Measurements from ENCODE around the gene NUDT15.

The NUDT15 gene

DNA sequence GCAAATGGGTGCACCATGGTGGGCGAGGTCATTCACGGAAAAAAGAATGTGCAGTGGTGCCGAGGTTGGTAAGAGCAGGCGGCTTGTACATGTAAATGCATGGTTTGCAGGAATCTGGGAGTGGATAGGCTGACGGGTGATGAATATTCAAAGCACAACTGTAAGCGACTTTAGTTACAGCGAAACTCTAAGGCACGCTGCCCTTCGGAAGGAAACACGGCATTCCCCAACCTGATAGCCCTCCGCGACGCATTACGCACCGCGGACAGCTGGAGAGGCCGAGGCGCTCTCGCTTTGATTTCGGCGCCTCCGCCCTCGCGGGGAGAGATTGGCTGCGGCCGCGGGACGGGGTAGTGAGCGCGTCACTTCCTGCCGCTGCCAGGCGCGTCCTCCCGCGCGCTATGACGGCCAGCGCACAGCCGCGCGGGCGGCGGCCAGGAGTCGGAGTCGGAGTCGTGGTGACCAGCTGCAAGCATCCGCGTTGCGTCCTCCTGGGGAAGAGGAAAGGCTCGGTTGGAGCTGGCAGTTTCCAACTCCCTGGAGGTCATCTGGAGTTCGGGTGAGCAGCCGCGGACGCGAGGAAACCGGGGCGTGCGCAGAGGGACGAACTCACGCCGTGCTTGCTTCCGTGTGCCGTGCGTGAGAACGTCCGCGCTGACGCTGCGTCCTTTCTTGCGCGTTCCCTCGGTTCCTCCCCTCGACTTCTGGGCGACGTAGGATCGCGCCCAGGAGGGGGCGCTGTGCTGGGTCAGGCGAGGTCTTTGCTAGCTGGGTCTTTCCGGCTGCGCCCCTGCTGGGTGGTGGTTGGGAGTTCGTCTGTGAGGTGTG, at the start of gene NUDT15:
TSS of gene NUDT15 (plus strand) at position 381 of the 828 bp plus-strand sequence. CDS start at position 402, 21 bp downstream.
- peak within 1 kb of the TSS; percentile 42 to 73 (median 58) for H3K4me3 ChIP-seq
- H3K27ac ChIP-seq = peak within 1 kb of the TSS; percentile 77 to 99 (median 96)

- no peak overlapping the region for H3K4me3 ChIP-seq
- no peak overlapping the region for H3K27ac ChIP-seq
Observed at GRCh38 chr13:47990427-47990826, 47.1 kb upstream of the NUDT15 start.

DNA sequence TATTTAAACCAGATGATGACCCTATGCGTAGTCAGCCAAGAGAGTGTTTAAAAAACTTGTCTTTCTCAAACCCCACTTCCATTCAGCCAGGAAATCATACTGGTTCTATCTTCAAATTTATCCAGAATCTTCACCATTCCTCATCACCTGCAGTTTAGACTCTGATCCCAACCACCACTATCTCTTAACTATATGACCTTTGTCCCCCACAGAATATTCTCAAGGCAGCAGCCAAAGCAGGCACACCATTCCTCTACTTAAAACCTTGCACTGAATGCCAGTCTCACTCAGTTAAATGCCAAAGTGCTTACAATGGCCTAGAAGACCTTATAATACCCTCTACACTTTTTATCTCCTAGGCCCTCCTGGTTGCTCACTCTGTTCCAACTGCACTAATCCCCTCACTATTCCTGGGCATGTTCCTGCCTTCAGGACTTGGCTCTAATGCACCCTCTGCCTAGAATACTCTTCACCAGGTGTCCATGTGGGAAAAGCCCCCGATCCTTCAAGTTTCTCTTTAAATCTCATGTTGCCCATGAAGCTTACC, 46.5 kb upstream of the NUDT15 start:
- Histone ChIP-seq H3K4me3 (no peak overlapping the region), H3K27ac (no peak overlapping the region)

- H3K4me3 ChIP-seq = no peak overlapping the region
- no peak overlapping the region for H3K27ac ChIP-seq
Observed at GRCh38 chr13:47991859-47992258, 45.7 kb upstream of the NUDT15 start.

DNA sequence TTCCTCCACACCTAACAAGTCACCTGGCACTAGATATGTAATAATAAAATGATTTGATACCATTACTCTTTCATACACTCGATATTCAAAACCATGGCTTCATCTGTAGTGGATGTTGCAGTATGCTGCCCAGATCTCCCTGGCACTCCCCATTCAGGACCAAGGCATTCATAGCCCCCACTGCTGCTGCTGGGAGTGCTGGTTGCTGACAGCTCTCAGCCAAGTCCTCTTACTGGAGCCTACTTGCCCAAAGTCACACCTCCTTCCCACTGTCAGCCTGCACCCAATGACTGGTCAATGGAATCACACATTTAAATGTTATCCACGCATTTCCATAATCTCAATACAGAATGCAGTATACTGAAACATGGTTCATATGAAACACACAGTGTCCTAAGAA, 40.1 kb upstream of the NUDT15 start:
- H3K4me3 ChIP-seq = no peak overlapping the region
- H3K27ac ChIP-seq = no peak overlapping the region

DNA sequence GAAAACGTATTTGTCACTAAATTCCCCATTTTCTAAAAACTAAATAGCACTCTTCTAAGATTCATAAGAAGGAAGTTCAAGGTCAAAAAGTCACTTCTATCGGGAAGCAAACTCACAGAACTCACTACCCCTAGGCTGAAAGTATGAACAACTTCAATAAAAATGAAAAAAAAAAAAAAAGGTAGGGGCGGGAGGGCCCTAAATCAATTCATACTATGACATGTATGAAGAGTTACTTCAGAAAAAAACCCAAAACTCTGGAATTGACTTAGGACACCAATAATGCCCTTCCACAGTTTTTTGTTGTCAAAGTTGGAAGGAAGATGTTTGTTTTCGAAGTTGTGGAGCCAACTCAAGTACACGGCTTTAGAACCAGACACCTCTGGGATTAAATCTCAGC, 37.6 kb upstream of the NUDT15 start:
- Histone ChIP-seq H3K27ac (peak overlapping the region in 3 of 21 experiments; percentile 89 to 95 (median 89)), H3K4me3 (peak overlapping the region in 6 of 7 experiments; percentile 68 to 99 (median 92))

- H3K4me3 ChIP-seq = peak overlapping the region; percentile 68 to 99 (median 95)
- peak overlapping the region; percentile 43 to 95 (median 85) for H3K27ac ChIP-seq
Observed at GRCh38 chr13:48000559-48001113, 36.9 kb upstream of the NUDT15 start.

- H3K27ac ChIP-seq = peak within 1 kb of the TSS; percentile 43 to 95 (median 85)
- peak within 1 kb of the TSS; percentile 68 to 99 (median 95) for H3K4me3 ChIP-seq
Observed at GRCh38 chr13:48001114-48001881, 36.2 kb upstream of the NUDT15 start, which contains the start of gene SUCLA2. Gene SUCLA2 (minus strand): TSS chr13:48001273. CDS start chr13:48001269, 4 bp downstream.

- Histone ChIP-seq H3K4me3 (peak overlapping the region in 4 of 7 experiments; percentile 90 to 99 (median 98)), H3K27ac (peak overlapping the region in 7 of 21 experiments; percentile 36 to 90 (median 88))
Observed at GRCh38 chr13:48001999-48002398, 35.5 kb upstream of the NUDT15 start.

- H3K4me3 ChIP-seq = no peak overlapping the region
Observed at GRCh38 chr13:48004201-48004600, 33.3 kb upstream of the NUDT15 start.

GRCh38 chr13:48006396-48006795, 31.1 kb upstream of the NUDT15 start:
- Histone ChIP-seq H3K4me3 (no peak overlapping the region), H3K27ac (no peak overlapping the region)

More at GRCh38 chr13:48004201-48004600, 33.3 kb upstream of the NUDT15 start:
- no peak overlapping the region for H3K27ac ChIP-seq

DNA sequence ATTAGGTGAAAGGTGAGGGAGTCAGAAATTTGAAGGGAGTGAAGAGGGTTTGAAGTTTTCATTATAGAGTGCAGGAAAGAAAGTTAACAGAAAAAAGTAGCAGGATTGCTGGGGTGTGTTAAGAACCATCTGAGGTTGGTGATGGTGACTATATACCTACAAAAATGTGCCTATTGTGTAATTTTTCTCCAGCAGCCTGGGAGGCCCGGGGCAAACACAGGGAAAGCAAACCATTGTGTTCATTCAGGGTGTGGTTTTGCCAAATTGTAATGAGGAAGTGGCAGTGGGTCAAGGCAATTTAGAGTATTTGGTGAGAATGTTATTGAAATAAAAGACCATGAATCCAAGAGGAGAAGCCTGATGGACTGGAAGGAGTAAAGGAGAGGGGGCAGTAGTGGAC, 28.2 kb upstream of the NUDT15 start:
- Histone ChIP-seq H3K4me3 (no peak overlapping the region), H3K27ac (peak overlapping the region in 6 of 21 experiments; percentile 1 to 58 (median 20))

- Histone ChIP-seq H3K4me3 (no peak overlapping the region), H3K27ac (no peak overlapping the region)
Observed at GRCh38 chr13:48010698-48011097, 26.8 kb upstream of the NUDT15 start.

DNA sequence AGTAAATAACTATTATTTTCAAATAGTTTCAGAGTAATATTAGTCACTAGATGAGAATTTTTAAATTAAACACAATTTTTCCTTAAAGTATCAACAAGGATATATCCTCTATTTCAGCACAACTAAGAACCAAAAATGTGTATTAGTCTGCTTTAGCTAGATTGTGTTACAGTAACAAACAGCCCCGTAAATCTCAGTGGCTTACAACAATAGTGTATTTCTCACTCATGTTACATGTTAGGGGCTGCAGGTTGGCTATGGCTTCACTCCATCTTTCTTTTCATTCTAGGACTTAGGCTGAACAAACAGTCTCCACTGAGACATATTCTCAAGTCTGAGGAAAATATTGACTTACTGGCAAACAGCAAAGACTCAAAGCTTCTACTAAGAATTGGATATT, 24.9 kb upstream of the NUDT15 start:
- no peak overlapping the region for H3K27ac ChIP-seq
- H3K4me3 ChIP-seq = no peak overlapping the region

- Histone ChIP-seq H3K27ac (no peak overlapping the region), H3K4me3 (no peak overlapping the region)
Observed at GRCh38 chr13:48014359-48014758, 23.2 kb upstream of the NUDT15 start.

GRCh38 chr13:48018637-48019036, 18.9 kb upstream of the NUDT15 start:
- no peak overlapping the region for H3K27ac ChIP-seq
- no peak overlapping the region for H3K4me3 ChIP-seq

GRCh38 chr13:48019796-48020195, 17.7 kb upstream of the NUDT15 start:
- no peak overlapping the region for H3K27ac ChIP-seq
- H3K4me3 ChIP-seq = no peak overlapping the region

DNA sequence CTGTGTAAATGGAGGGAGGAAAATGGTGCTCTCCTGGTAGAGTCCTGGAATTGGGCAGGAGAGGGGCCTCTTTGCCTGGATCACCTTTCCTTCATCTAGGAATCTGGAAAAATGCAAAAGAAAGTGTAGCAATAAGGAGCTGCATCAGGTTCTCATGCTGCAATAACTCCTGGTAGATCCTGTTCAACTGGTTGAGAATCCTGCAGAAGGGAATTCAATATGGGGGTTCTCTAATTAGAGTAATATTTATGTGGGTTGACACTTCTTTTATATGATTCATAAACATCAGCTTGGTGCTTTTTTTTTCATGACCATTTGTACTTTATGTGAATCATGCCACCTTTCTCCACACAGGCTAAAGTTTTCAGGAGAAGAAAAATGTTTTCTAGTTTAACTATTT, 9.5 kb upstream of the NUDT15 start:
- H3K27ac ChIP-seq = peak overlapping the region in 3 of 21 experiments; percentile 23 to 38 (median 24)
- H3K4me3 ChIP-seq = no peak overlapping the region

DNA sequence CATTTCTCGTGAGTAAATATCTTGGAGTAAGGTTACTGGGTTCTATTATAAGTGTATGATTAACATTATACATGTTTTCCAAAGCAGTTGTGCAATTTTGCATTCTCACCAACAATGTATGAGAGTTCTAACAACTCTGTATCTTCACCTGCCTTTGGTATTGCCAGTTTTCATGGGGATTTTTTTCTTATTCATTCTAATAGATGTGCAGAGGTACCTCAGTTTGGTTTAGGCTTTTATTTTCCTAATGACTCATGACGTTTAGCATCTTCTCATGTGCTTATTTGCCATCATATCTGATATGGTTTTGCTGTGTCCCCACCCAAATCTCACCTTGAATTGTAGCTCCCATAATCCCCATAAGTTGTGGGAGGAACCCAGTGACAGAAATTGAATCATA, 7.7 kb upstream of the NUDT15 start:
- Histone ChIP-seq H3K27ac (no peak overlapping the region), H3K4me3 (no peak overlapping the region)

DNA sequence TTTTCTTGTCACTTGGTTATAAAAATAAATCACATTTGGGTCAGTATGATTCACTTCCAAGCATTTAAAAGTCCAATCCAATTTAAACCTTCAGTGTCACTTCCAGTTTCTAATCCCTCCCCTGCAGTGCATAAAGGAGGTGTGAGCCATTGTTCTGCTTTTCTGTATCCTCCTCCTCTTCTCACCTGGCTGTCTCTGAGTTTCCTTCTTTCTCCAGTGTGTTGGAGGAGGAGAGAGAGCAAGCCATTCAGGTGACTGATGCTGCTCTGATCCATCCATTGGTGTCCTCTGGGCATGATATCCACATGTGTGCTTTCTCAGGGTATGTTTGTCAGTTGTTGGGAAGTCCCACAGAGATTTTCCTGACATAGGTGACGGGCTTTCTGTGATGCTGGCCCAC, 1.2 kb downstream of the NUDT15 start:
- H3K4me3 ChIP-seq = peak overlapping the region in 1 of 7 experiments; percentile 58

More for the DNA sequence above, 1.2 kb downstream of the NUDT15 start:
- peak overlapping the region in 9 of 21 experiments; percentile 88 to 99 (median 97) for H3K27ac ChIP-seq

Data from skin epidermis (tissue), 12 donors.